ENCODE measurements around the gene THBS4.

DNA sequence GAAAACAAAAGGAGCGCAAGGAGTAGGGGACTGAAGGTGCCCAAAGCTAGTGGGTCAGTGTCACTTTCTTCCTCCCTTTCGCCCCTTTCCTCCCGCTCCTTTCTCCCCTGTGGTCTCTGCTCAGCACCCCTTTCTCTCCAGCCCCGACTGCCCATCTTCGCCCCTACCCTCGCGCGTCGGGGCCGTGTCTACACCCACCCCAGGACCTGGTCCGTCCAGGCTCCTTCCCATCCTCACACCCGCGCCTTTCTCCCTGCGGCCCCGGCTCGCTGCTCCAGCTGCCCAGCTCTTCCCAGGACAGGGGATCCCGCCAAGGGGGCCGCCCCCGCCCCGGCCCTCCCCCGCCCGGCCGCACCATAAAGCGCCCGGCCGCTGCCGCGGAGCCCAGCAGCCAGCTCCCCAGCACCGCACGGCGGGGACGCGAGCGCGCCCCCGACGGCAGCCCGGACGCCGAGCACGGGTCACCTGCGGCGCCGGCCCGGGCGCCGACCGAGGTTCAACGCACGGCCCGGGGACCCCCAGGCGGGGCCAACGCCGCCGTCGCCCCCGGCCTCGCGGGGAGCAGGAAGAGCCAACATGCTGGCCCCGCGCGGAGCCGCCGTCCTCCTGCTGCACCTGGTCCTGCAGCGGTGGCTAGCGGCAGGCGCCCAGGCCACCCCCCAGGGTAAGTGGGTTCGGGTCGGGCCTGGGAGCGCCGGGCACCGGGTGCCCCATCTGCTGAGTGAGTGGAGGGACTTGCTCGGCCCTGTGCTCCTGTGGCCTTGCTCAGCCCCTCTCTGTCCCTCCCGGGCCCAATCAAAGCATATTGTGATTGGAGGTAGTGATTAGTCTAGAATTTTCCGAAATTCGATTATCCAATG, at the start of gene THBS4:
- TF ChIP-seq, protein P1, sequence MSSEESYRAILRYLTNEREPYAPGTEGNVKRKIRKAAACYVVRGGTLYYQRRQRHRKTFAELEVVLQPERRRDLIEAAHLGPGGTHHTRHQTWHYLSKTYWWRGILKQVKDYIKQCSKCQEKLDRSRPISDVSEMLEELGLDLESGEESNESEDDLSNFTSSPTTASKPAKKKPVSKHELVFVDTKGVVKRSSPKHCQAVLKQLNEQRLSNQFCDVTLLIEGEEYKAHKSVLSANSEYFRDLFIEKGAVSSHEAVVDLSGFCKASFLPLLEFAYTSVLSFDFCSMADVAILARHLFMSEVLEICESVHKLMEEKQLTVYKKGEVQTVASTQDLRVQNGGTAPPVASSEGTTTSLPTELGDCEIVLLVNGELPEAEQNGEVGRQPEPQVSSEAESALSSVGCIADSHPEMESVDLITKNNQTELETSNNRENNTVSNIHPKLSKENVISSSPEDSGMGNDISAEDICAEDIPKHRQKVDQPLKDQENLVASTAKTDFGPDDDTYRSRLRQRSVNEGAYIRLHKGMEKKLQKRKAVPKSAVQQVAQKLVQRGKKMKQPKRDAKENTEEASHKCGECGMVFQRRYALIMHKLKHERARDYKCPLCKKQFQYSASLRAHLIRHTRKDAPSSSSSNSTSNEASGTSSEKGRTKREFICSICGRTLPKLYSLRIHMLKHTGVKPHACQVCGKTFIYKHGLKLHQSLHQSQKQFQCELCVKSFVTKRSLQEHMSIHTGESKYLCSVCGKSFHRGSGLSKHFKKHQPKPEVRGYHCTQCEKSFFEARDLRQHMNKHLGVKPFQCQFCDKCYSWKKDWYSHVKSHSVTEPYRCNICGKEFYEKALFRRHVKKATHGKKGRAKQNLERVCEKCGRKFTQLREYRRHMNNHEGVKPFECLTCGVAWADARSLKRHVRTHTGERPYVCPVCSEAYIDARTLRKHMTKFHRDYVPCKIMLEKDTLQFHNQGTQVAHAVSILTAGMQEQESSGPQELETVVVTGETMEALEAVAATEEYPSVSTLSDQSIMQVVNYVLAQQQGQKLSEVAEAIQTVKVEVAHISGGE (tag by site-specific recombination; conservative IDR thresholded peaks at IDR 0.05; ENCODE audit: low read depth): no peak
- TF ChIP-seq MYNN (tag by site-specific recombination; IDR thresholded peaks at IDR 0.05; ENCODE audit: borderline replicate concordance) (no peak), OVOL3 (tag by site-specific recombination; IDR thresholded peaks at IDR 0.05) (no peak), ZNF24 (tag by site-specific recombination; IDR thresholded peaks at IDR 0.05) (no peak), ZNF214 (tag by site-specific recombination; IDR thresholded peaks at IDR 0.05; ENCODE audit: borderline replicate concordance) (no peak)

Measured in HEK293 (cell line).